CD4-positive, alpha-beta T cell treated with Interleukin-2 at 100 ng/mL for 4 hours (primary cell): ENCODE results near the gene TPK1.
"Not testable (repeated sequence)": the region's sequence is repeated elsewhere in the genome, so short reads cannot be mapped to it uniquely, and the experiment has no call there.

Experiments
- DNase-seq: peaks from one replicate; pipeline ENCODE4 v3.0.0-alpha.2; 2020; ENCODE audit warnings: low spot score

The TPK1 gene

DNA sequence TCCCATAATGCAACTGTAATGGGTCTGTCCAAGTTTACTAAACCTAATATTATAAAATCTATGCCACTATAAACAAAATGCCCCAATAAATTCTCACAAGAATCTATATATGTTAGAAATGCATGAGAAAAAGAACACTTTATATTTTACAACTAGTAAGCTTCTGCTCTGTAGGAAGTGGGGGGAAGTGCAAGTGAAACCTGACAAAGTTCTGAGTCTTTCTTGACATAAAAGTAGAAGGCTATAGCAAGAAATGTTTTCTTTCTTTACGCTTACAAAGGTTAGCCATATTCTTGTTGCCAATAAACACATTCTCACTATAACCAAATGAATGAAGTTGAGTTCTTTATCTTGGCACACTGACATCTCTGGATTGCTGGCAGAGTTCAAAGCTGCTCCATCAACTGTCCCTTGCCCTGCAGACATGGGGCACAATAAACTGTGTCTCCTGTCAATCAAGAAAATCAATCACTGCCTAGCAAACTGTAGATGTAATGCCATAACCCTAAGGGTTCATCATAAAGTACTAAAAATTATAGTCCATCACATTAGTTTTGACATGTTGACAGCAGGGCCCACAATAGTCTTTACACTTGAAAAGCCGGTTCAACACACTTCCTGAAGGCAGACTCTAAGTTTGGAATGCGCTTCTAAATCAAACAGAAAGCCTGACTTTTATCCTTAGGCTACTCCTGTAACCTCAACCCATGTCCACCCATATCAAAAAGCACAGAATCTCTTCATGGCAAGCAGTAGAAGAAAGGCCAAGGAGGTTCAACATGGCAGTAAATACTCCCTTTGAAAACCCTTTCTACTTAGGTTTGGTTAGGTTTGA is 58.6 kb downstream of the TPK1 start:
- DNase-seq: no peak

DNA sequence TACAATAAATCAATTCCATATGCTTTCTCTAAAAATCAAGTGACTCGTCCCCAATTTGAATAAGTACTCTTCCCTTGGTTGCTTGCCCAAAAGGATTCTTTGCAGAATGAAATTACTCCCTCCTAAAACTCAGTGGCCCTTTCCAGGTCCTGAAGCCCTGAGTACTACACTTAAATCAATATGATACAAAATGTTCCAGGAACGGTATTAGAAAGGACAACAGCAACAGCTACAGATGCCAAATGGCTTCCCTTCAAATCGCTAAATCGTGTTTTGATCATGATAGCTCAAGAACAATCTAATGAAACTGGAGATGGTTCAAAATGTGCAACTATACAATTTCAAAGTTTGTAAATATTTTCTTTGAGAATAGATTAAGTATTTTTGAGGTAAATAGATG is 59.4 kb downstream of the TPK1 start:
- DNase-seq: no peak

DNA sequence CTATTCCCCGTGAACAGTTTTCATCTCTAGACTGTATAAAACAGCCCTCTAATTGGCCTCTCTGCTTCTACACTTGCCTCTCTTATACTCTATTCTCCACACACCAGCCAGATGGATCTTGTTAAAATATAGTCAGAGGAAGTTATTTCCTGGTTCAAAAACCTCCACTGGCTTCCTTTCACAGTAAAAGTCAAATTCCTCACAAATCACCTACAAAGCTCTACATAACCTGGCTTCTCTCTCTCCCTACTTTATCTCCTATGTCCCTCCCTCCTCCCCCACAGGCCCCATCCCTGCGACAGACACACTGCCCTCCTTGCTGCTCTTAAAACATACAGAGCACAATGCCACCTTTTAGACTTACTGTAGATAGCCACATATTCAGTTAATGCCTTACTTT is 60.1 kb downstream of the TPK1 start:
- no peak for DNase-seq

DNA sequence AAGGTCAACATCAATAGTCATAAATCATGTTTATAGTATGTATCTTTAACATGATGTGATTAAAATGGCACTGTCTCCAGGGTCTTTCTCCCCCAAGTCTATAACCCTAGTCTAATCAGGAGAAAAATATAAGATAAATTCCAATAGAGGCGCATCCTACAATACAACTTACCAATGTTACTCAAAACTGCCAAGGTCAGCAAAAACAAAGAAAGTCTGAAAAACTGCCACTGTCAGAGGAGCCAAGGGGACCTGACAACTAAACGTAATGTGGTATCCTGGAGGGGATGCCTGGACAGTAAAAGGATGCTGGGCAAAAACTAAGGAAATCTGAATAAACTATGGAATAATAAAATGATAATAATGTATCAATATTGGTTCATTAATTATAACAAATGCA is 63.9 kb downstream of the TPK1 start:
- DNase-seq: no peak

DNA sequence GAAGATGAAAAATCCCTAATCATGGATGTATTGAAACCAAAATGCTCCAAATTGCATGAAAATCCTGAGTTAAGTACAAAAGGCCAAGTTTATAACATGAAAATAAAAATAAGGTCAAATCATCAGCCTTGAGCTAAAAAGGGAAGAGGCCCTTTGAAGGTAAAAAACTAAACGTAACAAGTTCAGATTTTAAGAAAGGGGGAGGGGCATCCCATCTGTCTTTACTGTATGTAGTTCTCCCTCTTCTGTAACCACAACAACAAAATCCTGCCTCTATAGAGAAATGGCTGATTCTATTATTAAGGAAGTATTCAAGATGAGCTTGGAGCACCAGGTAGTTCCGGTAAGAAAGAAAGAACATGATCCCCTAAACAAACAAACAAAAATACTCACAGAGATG is 64.7 kb downstream of the TPK1 start:
- DNase-seq: no peak

DNA sequence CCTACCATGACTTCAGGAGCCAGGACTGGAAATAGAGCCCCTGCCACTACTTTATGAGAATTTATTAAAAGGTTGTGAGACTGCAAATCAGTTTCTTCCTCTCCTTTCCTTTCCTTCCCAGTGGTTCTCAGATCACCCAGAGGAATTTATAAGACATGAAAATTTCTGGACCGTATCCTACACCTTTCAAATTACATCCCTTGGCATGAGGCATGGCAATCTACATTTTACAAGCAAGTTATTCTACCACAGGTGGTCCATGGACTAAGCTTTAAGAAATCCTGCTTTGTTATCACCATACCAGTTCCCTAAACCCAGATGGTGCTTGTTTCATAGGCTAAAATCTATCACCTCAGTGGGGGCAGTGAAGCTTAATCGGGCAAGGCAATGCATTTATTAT is 66.5 kb downstream of the TPK1 start:
- no peak for DNase-seq

DNA sequence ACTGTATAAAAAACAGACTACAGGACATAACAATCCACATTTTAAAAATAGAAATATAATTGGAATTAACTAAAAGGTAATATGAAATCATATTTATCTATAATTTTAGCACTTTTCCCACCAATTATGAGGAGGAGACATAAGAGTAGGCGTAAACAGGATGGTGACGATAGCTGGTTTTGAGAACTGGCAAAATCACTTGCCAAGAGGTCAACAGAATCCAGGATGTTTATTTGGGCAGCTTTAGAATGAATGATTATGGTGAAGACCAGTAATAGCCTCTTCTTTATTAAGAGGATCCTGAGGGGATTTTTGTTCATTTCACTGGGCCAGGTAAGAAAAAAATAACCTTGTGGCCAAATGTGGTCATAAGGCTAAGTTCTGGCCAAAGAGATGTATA is 67.2 kb downstream of the TPK1 start:
- no peak for DNase-seq

DNA sequence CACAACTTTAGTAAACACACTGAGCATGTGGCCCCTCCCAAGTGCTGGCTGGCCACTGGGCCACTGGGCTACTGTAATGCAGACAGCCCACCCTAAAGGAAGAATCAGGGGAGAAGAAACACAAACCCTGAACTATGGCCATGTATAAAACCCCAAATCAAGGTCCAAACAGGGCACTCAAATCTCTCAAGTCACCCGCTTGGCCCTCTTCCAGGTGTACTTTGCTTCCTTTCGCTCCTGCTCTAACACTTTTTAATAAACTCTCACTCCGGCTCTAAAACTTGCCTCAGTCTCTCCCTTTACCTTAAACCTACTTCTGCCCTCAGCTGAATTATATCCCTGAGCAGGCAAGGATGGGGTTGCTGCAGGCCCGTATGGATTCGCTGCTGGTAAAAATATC is 72.6 kb downstream of the TPK1 start:
- DNase-seq: no peak

DNA sequence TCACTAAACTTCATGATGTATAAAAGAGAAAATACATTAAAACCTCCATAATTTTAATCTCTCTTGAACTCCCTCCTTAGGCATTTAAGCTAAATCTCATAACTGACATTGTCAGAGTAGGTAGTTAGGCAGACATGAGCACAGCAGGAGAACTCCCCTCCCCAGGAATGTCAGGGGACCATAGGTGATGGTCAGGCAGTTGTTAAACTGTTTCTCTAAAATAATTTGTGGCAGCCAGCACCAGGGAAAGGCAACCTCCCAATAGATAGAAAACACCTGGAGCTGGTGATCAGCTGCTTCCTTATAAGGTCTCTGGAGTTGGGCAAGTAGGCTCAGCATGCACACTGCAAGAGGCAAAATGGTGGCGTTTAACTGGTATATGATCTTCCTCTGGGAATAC is 73.0 kb downstream of the TPK1 start:
- no peak for DNase-seq

DNA sequence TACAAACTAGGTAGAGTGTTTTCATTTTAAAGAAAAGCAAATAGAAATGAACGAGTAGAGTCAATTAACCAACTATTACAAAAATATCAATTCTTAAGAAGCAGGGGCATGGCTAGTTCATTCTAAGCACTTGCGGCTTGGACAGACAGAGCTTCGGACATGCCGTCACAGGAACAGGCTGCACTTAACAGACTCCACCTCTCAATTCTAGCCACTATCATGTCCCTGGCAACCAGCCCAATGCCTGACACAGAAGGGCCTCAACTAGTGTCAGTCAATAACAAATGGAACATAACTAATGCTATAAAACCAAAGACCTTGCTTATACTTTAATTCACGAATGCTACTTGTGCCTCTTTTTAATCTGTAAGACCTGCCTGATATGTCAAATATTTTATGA is 74.4 kb downstream of the TPK1 start:
- DNase-seq: no peak

DNA sequence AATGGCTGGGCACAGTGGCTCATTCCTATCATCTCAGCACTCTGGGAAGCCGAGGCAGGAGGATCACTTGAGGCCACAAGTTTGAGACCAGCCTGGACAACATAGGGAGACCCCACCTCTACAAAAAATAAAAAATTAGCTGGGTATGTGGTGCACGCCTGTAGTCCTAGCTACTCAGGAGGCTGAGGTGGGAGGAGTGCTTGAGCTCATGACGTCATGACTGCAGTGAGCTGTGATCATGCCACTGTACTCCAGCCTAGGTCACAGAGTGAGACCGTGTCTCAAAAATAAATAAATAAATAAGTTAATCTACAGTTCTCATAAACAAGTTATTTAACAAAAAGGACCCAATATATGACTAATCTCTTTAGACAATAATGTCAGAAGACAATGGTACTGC is 76.2 kb downstream of the TPK1 start:
- no peak for DNase-seq

DNA sequence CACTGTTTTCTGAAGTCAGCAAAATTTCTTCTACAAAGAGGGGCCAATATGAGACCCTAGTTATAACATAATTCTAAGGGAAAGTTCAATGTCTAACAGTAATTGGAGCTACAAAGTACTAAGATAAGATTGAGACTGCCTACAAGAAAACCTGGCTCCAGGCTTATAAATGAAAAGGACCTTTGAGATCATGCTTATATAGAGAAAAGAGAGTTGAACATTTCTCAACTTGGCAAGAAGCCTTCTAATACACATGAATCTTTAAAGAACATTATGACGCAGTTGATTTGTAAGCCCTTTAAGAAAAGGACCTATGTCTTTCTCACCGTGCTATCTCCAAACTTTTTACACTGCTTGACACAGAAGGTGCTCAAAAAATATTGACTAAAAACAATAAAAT is 87.9 kb downstream of the TPK1 start:
- no peak for DNase-seq

DNA sequence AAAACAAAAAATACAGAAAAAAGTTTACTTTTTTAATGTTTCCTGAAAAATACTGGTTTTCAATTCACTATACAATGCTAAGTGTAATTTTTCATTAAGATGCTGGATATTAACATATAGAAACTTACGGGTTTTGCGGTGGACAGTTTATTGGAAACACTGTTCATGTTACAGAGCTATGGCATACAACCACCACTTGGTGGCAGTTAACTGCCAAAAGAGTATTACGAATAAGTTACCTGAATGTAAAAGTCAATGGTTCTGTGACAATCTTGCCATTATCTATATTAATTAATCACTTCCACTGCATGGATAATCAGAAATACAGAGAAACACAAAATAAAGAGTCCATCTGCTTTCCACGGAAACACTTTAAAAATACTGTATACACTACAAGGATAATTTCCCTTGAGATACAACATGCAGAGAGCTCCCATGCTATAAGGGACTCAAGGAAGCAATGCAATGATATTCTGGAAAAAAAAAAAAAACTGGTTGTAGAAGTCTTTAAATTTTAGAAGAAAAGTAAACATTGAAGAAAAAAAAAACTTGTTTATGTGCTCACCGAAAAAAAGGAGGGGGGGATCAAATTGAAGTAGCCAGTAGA is 97.0 kb downstream of the TPK1 start:
- peak; percentile 57 for DNase-seq

DNA sequence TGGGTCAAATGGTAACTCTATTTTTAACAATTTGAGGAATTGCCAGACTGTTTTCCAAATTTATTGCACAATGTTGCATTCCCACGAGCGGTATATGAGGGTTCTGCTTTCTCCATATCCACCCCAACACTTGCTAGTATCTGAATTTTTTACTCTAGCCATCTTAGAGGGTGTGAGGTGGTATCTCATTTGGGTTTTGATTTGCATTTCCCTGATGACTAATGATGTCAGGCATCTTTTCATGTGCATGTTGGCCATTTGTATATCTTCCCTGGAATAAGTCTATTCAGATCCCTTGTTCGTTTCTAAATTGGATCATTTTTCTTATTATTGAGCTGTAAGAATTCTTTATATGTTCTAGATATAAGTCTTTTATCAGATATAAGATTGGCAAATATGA is 97.7 kb downstream of the TPK1 start:
- no peak for DNase-seq

DNA sequence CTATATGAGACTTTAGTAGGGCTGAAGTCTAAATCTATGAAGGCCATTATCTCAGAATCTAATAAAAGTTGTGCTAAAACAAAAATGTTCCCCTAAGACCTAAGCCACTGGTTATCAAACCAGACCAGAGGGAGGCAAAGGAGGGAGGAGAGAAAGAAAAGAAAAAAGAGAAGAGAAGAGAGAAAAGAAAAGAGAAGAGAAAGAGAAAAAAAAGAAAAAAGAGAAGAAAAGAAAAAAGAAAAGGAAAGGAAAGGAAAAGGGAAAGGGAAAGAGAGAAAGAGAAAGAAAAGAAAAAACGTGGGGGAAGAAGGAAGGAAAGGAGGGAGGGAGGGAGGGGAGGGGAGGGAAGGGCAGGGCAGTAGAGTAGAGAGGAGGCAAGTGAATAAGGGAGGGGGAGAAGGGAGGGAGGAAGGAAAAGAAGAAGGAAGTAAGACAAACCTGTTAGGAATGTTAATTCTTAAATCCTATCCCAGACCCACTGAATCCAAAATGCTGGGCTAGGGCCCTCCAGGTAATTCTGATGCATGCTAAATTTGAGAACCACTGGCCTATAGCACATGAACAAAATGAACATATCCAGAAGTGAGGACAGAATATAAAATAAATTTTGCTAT is 98.9 kb downstream of the TPK1 start:
- DNase-seq: no peak

DNA sequence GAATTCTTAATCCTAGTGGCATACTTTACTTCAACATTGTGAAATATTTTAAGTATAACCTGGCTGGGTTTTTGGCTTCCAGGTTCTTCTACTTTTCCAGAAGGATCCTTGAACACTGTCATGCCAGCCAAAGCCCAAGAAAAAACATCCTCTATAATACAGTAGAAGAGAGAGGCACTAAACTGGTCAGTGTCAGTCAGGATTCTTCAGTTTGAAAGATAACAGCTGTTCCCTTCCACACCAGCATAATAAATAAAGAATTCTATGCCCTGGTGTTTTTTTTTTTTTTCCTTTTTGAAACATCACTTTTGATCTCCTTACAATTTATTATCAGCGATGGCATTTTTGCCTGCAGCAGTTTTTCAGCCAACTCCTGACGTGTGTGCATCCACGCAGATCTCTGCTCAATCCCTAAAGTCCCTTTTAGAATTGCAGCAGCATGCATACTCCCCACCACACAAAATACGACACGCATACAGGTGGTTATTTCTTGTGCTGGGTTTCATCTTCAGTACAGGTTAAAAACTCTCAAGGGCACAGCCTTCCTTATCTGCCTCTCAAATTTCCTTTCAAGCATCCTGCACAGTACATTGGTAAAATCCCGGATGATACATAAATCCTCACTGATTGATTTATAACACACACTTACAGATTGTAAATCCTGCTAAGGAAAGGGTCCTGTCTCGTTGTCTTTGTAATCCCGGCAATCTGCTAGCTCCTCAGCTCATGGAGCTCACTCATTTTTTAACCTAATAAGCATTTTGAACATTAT is 100.2 kb downstream of the TPK1 start:
- DNase-seq: no peak

DNA sequence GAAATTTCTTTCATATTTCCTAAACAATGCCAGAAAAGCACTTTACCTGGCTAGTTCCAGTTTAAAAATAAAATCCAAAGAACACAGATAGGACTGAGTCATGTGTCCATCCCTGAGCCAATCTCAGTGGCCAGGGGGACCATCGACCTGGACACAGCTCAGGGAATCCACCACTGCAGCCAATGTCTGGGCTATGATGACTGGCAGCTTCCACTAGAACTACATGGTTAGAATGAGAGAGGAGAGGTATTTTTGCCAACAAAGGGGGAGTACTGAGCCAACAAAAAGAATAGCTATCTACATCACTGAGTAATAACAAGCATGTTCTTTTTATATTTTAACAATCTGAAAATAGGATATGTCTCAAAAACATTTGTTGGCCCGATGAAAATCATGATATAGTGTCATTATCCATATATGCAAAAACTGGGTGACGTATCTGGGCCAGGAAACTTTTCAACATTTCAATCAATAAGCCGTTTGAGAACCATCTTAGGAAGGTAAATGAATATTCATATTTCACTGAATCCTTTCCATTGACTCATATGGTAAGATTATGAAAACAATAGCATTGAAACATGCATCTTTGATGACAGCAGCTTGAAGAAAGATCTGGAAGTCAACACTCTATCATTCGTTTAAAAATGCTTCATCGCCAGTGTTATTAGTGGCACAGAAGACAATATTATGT is 104.0 kb downstream of the TPK1 start:
- no peak for DNase-seq

DNA sequence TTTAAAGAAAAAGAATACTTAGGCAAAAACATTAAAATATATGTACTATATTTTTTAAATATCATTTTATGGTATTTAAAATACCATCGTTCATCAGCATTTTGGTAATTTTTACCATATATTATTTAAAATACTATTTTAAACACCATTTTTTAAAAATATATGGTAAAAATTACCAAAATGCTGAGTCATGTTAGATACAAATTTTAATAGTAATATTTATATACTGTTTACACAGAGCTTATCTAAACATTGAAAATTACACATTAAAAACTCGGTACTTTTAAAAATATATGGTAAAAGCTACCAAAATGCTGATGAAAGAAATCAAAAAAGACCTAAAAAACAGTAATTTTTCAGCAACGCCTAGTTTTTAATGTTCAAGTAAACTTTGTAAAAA is 105.6 kb downstream of the TPK1 start:
- no peak for DNase-seq

DNA sequence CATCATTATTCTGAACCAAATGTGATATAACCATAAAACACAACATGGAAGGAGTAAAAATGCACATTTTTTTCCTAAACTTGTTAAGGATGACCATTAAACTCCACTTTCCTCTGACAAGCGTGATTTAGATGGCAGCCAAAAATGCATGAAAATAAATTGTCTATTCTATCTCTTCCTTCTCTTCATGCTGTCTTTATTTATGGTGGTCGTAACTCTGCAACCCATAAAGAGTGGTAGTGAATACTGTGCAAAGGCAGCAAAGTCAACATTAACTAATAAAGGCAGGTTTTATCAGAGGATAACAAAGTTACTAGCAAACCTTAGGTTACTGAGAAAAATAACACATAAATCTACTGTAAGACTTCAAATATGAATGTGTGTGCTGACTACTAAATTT is 106.6 kb downstream of the TPK1 start:
- DNase-seq: no peak

DNA sequence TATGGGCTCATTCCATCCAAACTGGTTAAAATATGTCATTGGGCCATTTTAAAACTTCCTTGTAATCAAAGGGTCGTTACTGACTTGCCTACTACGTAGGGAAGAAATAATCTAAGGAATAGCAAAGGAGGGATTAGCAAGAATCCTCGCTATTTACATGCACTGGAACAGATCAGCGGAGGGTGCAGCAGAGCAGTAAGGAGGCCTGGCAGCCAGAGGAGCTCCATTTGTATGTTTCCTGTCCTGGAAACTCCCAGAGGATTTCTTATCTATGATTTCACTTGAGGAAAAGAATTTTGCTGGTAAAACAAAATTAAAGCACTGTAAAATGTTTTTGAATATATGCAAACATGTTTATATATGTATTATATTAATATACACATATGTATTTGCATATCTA is 107.3 kb downstream of the TPK1 start:
- no peak for DNase-seq

DNA sequence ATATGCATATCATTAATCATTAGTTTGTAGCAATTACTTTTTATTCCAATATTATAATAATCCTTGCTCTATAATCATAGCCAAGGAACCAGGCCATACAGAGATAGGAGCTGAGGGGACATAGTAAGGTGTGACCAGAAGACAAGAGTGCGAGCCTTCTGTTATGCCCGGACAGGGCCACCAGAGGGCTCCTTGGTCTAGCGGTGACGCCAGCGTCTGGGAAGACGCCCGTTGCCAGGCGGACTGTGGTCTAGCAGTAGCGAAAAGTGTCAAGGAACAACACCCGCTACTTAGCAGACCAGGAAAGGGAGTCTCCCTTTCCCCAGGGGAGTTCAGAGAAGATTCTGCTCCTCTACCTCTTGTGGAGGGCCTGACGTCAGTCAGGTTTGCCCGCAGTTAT is 109.0 kb downstream of the TPK1 start:
- not testable (repeated sequence) for DNase-seq

DNA sequence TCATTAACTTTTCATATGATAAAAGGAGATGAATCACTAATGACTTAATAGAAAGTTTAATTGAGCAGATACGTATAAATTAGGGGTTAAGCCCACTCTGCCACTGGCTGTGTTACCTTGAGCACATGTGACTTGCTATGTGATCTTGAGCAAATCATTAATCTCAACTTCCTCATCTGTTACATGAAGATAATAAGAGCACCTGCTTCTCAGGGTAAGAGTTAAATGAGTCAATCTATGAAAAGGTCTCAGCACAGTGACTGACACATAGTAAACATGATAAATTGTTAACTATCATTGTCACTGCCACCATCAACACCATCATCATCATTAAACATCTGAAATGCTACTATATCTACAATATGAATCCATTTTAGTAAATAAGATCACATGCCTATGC is 110.8 kb downstream of the TPK1 start:
- DNase-seq: no peak
